ENCODE results near the gene COL26A1.

Gene COL26A1

GRCh38 chr7:101542527-101543241 lies 180.0 kb downstream of the COL26A1 start:
- no peak overlapping the region for H3K4me3 ChIP-seq (ENCODE audit: low read depth, low read length)
- no peak for DNase-seq (ENCODE audit: low read depth)

- DNase-seq (ENCODE audit: low read depth): no peak
These were observed 180.6 kb downstream of the COL26A1 start for GRCh38 chr7:101543242-101543766.

GRCh38 chr7:101543846-101544245 lies 181.2 kb downstream of the COL26A1 start:
- DNase-seq (ENCODE audit: low read depth): no peak
- H3K4me3 ChIP-seq (ENCODE audit: low read depth, low read length): no peak overlapping the region

More at GRCh38 chr7:101543242-101543766, 180.6 kb downstream of the COL26A1 start:
- H3K4me3 ChIP-seq (ENCODE audit: low read depth, low read length): no peak overlapping the region

- H3K4me3 ChIP-seq (ENCODE audit: low read depth, low read length): no peak overlapping the region
- no peak for DNase-seq (ENCODE audit: low read depth)
These were observed 182.9 kb downstream of the COL26A1 start for GRCh38 chr7:101545441-101546190.

- DNase-seq (ENCODE audit: low read depth): no peak
- no peak overlapping the region for H3K4me3 ChIP-seq (ENCODE audit: low read depth, low read length)
These were observed 183.7 kb downstream of the COL26A1 start for GRCh38 chr7:101546308-101546936.

- no peak overlapping the region for H3K4me3 ChIP-seq (ENCODE audit: low read depth, low read length)
- DNase-seq (ENCODE audit: low read depth): no peak
These were observed 184.6 kb downstream of the COL26A1 start for GRCh38 chr7:101547022-101547915.

GRCh38 chr7:101547916-101548661 lies 185.4 kb downstream of the COL26A1 start:
- H3K4me3 ChIP-seq (ENCODE audit: low read depth, low read length): no peak overlapping the region
- no peak for DNase-seq (ENCODE audit: low read depth)

- H3K4me3 ChIP-seq (ENCODE audit: low read depth, low read length): no peak overlapping the region
- DNase-seq (ENCODE audit: low read depth): no peak
These were observed 187.1 kb downstream of the COL26A1 start for GRCh38 chr7:101549734-101550133.

- no peak for DNase-seq (ENCODE audit: low read depth)
- no peak overlapping the region for H3K4me3 ChIP-seq (ENCODE audit: low read depth, low read length)
These were observed 188.2 kb downstream of the COL26A1 start for GRCh38 chr7:101550641-101551541.

GRCh38 chr7:101553018-101553770 lies 190.5 kb downstream of the COL26A1 start:
- no peak overlapping the region for H3K4me3 ChIP-seq (ENCODE audit: low read depth, low read length)
- DNase-seq (ENCODE audit: low read depth): no peak

- H3K4me3 ChIP-seq (ENCODE audit: low read depth, low read length): no peak overlapping the region
- no peak for DNase-seq (ENCODE audit: low read depth)
These were observed 191.2 kb downstream of the COL26A1 start for GRCh38 chr7:101553771-101554445.

- H3K4me3 ChIP-seq (ENCODE audit: low read depth, low read length): no peak overlapping the region
- DNase-seq (ENCODE audit: low read depth): no peak
These were observed 192.1 kb downstream of the COL26A1 start for GRCh38 chr7:101554584-101555268.

- H3K4me3 ChIP-seq (ENCODE audit: low read depth, low read length): no peak overlapping the region
- DNase-seq (ENCODE audit: low read depth): no peak
These were observed 192.7 kb downstream of the COL26A1 start for GRCh38 chr7:101555269-101555920.

GRCh38 chr7:101555921-101556275 lies 193.2 kb downstream of the COL26A1 start:
- DNase-seq (ENCODE audit: low read depth): no peak
- H3K4me3 ChIP-seq (ENCODE audit: low read depth, low read length): no peak overlapping the region

- no peak for DNase-seq (ENCODE audit: low read depth)
These were observed 193.8 kb downstream of the COL26A1 start for GRCh38 chr7:101556453-101556968.

More at GRCh38 chr7:101556453-101556968, 193.8 kb downstream of the COL26A1 start:
- no peak overlapping the region for H3K4me3 ChIP-seq (ENCODE audit: low read depth, low read length)
